ENCODE results near the gene CXCL1.

GRCh38 chr4:73902038-73902637 lies 32.9 kb downstream of the CXCL1 start:
- TF ChIP-seq YY1 (IDR thresholded peaks at IDR 0.05; ENCODE audit: insufficient read depth, insufficient read length) = no peak
- TF ChIP-seq ZNF274 (IDR thresholded peaks at IDR 0.05; ENCODE audit: low read depth, low read length) = no peak
